ENCODE results near the gene ULK1. TPM values are rescaled to one million over a fixed set of nuclear protein-coding genes. Genes with fewer than 3 reads are reported as not detected.

ULK1 gene
- total RNA-seq, 1 donor from 2014 or later, result 57.4 TPM

DNA sequence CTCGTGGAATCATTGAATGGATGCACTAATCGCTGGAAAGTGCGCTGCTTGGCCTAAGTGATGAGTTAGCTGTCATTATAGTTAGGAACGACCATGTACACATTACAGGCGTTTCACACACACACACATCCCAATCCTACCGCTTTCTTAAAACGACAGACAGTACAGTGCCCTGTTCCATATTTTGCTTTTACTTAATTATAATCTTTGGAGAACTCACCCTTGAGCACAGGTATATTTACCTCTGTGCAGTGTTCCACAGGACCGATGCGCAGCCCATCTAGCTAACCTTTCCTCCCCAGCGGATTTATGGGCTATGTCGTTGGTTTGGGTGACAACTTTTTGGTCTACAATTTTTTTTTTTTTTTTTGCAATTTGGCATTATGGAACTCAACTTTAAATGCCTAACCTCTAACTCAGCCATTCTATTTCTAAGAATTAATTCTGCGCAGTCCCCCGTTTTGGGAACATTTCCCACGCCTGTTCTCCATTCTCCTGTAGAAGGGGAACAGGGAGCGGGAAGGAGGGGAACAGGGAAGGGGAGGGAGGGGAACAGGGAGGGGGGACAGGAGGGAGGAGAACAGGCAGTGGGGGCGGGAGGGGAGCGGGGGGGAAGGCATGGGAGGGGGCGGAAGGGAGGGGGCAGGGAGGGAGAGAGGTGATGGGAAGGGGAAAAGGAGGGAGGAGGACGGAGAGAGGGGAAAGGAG, 663 bp upstream of the ULK1 start:
- Histone ChIP-seq H3K27me3 (ENCODE audit: low read depth) (no peaks in the 10 kb centered on the region), H3K4me3 (peak overlapping the region; percentile 79), H3K27ac (replicated peaks) (peak overlapping the region; percentile 99), H3K9me3 (replicated peaks) (no peaks in the 10 kb centered on the region), H3K36me3 (peaks cover 11% of the 10 kb centered on the region), H3K4me1 (peaks cover 40% of the 10 kb centered on the region)
- TF ChIP-seq CTCF (IDR thresholded peaks at IDR 0.05; ENCODE audit: borderline replicate concordance), result no peak
- intact Hi-C loops (cut with micrococcal nuclease), result no loop called here
- no peak for DNase-seq

GRCh38 chr12:131894981-131895639, 688 bp downstream of the ULK1 start:
- Histone ChIP-seq H3K4me3 (peak overlapping the region; percentile 79), H3K4me1 (peaks cover 50% of the 10 kb centered on the region), H3K27ac (replicated peaks) (peak overlapping the region; percentile 99), H3K9me3 (replicated peaks) (no peaks in the 10 kb centered on the region), H3K36me3 (peaks cover 19% of the 10 kb centered on the region), H3K27me3 (ENCODE audit: low read depth) (no peaks in the 10 kb centered on the region)
- no peak for TF ChIP-seq CTCF (IDR thresholded peaks at IDR 0.05; ENCODE audit: borderline replicate concordance)
- intact Hi-C loops (cut with micrococcal nuclease), result no loop called here
- DNase-seq, result no peak

- Histone ChIP-seq H3K9me3 (replicated peaks) (no peaks in the 10 kb centered on the region), H3K4me1 (peaks cover 55% of the 10 kb centered on the region), H3K27ac (replicated peaks) (peak overlapping the region; percentile 99), H3K4me3 (peak overlapping the region; percentile 79), H3K27me3 (ENCODE audit: low read depth) (no peaks in the 10 kb centered on the region), H3K36me3 (peaks cover 19% of the 10 kb centered on the region)
- TF ChIP-seq CTCF (IDR thresholded peaks at IDR 0.05; ENCODE audit: borderline replicate concordance), result no peak
- intact Hi-C loops (cut with micrococcal nuclease), result no loop called here
- no peak for DNase-seq
Observed at GRCh38 chr12:131895640-131896079, 1.2 kb downstream of the ULK1 start.

GRCh38 chr12:131896080-131896810, 1.8 kb downstream of the ULK1 start:
- no peak for TF ChIP-seq CTCF (IDR thresholded peaks at IDR 0.05; ENCODE audit: borderline replicate concordance)
- intact Hi-C loops (cut with micrococcal nuclease), result no loop called here
- H3K9me3 ChIP-seq (replicated peaks), result no peaks in the 10 kb centered on the region
- no peaks in the 10 kb centered on the region for H3K27me3 ChIP-seq (ENCODE audit: low read depth)
- H3K4me1 ChIP-seq, result peaks cover 61% of the 10 kb centered on the region
- peaks cover 19% of the 10 kb centered on the region for H3K36me3 ChIP-seq
- H3K27ac ChIP-seq (replicated peaks), result peak overlapping the region; percentile 99
- H3K4me3 ChIP-seq, result peak overlapping the region; percentile 79
- peak; percentile 92 for DNase-seq

DNA sequence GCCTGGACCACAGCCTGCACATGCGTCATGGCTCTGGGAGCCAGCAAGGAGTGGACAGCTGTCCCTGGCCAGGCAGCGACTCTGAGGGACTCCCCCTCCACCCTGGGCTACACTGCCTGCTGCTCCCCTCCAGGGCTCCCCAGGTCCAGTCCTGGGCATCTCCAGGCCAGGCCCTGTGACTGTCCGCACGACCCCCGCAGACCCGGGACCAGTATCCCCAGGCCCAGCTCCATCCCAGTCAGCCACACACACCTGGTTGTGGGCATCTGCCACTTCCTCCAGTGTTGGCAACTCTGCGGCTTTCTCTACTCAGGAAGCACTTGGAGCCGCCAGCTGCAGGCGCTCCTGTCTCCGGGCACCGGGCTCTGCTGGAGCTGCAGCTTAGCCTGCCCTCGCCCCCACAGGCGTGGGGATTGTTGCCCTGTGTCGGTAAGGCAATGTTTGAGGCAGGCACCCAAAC, 2.4 kb downstream of the ULK1 start:
- H3K27me3 ChIP-seq (ENCODE audit: low read depth), result no peaks in the 10 kb centered on the region
- H3K4me1 ChIP-seq, result peaks cover 67% of the 10 kb centered on the region
- peaks cover 19% of the 10 kb centered on the region for H3K36me3 ChIP-seq
- DNase-seq, result peak; percentile 92
- peak overlapping the region; percentile 79 for H3K4me3 ChIP-seq
- intact Hi-C loops (cut with micrococcal nuclease), result no loop called here
- H3K27ac ChIP-seq (replicated peaks), result peak overlapping the region; percentile 99
- no peak for TF ChIP-seq CTCF (IDR thresholded peaks at IDR 0.05; ENCODE audit: borderline replicate concordance)
- no peaks in the 10 kb centered on the region for H3K9me3 ChIP-seq (replicated peaks)

All from left ventricle myocardium inferior (tissue), 1 donor.